Measurements from ENCODE around the gene DKK3.

Gene DKK3

DNA sequence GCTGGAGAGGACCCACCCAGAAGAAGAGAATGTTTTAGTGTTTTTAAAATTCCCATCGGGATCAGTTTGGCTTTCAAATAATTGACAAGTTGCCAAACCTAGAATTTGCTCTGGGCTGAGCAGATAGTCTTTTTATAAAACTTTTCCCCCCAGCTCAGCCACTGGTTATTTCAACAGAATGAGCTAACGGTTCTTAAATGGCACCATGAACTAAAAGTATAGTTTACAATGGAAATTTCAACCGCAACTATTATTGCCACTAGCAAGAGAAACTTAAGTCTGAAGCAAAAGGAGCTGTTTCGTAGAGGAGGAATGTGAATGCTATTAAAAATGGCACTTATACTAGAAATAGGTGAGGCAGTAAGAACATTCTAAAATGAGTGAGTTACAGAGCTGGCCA is 3.4 kb downstream of the DKK3 start:
- DNase-seq (ENCODE audit: low read depth, low spot score) = no peak

DNA sequence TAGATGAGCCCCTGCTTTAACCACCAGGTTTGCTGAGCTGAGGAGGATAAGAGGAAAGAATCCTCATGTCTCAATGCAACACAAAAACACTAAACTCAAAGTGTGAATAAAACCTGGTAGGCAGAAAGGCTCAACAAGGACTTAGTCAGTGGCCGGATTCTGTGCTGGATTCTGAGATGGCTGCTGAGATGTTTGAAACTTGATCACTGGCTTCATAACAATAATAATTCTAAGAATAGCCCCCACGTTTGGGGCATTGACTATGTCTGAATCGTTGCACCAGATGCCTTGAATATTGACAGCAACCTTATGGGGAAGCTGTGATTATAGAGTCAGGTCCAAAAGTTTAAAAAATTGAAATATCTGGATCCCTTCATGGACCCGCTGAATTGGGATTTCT is 4.6 kb downstream of the DKK3 start:
- no peak for DNase-seq (ENCODE audit: low read depth, low spot score)

DNA sequence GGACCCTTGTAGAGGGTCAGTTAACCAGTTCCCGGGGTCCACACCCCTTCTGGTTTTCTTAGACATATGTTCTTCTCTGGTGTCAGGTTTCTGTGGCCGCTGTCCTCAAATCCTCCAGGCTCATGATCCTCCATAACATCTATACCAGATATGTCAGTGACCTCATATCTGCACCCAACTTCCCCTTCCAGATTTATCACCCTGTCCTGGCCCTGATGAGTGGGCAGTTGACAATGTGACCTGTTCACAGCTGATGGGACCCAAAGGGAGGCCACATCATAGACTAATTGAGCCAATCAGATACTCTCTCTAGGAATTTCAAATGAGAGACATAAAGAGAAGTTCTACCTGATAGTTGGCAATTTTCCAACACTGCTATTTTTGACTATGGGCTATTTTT is 5.1 kb downstream of the DKK3 start:
- no peak for DNase-seq (ENCODE audit: low read depth, low spot score)

DNA sequence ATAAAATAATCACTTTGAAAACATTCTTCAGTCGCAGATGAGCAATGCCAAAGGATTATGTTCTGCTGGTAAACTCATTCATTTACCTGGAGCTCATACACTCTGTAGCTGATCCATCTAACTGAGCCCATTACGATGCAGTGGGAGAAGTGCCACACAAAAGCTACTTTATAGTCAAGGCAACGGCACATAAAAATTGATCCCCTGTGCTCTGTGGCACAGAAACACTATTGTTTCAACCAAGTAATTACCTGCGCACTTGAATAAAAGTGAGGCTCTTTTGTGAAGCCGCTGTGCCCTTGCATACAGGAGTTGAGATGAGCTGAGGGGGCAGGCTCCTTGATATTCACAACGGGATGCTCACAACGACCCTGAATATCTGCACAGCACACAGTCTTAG is 7.2 kb downstream of the DKK3 start:
- no peak for DNase-seq (ENCODE audit: low read depth, low spot score)

DNA sequence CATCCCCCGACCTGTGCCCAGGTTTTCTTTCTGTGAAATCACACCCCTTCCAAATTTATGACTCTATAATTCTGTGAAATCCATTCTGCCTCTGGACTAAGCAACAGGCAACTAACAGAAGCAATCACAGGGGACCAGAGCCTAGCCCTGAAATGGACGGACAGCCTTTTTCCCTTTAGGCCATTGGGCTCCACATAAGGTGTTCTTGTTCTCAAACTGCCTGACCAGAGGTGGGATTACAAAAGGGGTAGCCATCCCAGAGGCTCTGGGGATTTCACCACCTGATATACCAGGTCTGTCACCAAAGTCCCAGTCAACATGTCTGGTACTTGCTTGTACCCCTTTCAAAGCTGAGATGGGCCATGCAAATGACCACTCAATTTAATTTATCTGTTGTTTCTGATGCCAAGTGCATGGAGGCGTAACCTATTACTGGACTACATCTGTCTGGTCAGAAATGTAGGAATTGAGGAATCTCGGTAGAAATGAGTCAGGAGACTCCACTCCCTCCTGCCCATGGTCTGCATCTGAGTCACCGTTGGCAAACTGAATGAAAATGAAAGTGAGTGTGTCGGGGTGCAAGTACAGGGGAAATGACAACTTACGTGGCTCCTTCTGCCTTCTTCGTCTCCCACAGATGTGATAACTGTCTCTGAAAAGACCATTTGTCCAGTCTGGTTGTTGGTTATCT is 10.2 kb downstream of the DKK3 start:
- no peak for DNase-seq (ENCODE audit: low read depth, low spot score)

DNA sequence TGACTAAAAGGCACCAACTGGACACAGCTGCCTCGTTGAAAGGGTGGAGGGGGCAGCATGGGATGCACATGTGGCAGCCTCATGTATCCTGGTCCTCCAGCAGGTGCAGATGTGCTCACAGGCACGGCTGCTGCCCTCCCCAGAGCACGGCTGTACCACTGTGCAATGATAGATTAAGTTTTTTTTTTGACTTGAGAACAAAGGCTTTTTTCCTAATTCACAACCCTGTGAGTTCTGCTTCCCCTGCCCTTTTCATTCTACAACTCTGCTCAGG is 11.4 kb downstream of the DKK3 start:
- no peak for DNase-seq (ENCODE audit: low read depth, low spot score)

DNA sequence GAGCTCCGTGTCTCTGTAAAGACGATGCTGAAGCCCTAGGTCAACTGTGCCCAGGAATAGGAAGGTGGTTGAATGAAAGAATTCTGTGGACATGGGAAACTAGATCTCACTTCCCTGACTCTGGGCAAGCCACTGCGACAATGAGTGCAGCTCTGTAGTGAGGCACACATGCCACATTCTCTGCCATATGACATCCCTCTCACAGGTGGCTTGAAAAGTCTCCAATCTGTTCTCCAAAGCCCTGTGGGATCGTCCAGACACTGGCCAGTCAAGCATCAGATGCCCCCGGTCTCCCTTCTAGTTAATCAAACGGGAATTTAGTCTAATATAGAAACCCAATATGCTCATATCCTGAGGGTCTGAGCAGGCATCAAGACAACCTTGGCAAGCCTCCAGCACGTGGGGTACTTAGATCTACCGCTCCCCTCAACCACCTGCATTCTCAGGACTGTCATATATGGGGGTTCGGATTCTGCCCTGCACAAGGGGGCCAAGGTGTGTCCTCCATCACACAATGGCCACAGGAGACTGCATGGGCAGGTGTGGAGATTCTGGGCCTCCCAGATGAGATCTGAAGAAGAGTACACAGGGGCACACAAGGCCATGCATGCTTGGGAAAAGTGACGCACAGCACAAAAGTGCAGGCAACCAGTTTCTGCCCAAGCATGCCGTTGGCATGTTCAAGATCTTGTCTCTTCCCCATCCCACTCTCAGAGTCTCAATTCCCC is 11.9 kb downstream of the DKK3 start:
- no peak for DNase-seq (ENCODE audit: low read depth, low spot score)

DNA sequence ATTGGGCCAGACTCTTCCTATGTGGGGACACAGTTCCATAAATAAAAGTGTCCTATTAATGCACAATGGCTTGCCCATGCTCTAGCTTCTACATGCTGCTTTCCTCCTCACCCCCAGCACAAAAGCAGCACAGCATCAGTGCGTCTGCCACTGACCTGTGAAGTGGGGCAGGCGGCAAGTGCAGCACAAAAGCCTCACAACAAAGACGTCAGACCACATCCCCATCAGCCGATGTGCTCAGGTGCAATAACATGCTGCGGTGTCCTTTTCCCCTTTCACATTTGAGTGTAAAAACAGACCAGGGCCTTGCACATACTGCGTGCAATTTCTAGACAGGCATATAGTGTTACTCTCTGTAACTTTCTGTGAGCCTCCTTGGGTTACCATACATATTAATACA is 12.8 kb downstream of the DKK3 start:
- no peak for DNase-seq (ENCODE audit: low read depth, low spot score)

DNA sequence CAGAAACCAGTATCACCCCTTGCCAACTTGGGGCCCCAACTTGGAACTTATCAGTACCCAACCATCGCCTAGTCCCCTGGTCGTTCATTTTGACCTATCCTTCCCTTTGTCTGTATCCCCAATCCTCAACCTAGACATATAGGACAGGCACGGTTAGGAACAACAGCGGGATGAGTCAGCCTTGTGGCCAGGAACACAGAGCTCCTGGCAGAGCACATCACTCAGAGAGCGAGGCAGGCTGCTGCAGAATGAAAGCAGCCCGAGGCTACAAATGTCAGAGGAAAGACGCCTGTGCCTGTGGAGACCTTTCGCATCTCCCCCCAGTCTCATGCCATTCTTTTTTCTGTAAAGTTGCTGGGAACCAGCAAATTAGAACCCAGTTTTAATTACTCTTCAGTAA is 14.6 kb downstream of the DKK3 start:
- DNase-seq (ENCODE audit: low read depth, low spot score) = peak; percentile 92

DNA sequence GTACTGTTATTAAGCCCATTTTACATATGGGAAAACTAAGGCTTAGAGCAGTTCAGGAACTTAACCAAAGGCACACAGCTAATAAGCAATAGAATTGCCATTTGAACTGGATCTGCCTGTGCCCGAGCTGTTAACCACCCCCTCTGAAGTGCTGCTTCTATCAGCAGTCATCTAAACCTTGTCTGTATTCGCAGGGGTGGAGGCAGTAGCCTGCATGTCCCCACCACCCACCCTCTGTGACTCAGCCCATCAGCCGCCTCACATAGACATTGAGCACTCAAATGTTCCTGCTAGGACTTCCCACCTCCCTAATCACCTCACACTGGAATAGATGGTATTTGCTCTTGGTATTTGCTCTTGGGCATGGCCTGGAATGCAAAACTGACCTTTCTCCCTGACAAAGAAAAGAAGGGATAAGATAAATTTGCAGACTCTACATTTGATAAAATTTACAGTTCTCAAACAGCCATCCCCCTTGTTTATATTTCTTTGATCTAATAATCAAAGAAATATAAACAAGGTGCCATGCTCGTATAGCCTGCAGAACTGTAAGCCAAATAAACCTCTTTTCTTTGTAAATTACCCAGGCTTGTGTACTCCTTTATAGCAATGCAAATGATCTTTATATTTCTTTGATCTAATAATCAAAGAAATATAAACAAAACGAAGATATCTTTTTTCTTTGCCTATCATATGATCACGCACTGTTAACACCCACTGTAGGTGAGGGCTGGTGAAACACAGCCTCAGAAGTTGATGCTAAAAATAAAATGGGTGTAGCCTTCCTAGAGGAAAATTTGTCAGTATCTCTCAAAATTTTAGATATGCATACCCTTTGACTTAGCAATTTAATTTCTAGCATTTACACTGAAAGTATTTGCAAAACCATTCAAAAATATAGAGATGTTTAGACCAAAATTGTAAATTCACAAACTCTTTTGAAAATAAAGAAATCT is 15.9 kb downstream of the DKK3 start:
- peak; percentile 84 for DNase-seq (ENCODE audit: low read depth, low spot score)

DNA sequence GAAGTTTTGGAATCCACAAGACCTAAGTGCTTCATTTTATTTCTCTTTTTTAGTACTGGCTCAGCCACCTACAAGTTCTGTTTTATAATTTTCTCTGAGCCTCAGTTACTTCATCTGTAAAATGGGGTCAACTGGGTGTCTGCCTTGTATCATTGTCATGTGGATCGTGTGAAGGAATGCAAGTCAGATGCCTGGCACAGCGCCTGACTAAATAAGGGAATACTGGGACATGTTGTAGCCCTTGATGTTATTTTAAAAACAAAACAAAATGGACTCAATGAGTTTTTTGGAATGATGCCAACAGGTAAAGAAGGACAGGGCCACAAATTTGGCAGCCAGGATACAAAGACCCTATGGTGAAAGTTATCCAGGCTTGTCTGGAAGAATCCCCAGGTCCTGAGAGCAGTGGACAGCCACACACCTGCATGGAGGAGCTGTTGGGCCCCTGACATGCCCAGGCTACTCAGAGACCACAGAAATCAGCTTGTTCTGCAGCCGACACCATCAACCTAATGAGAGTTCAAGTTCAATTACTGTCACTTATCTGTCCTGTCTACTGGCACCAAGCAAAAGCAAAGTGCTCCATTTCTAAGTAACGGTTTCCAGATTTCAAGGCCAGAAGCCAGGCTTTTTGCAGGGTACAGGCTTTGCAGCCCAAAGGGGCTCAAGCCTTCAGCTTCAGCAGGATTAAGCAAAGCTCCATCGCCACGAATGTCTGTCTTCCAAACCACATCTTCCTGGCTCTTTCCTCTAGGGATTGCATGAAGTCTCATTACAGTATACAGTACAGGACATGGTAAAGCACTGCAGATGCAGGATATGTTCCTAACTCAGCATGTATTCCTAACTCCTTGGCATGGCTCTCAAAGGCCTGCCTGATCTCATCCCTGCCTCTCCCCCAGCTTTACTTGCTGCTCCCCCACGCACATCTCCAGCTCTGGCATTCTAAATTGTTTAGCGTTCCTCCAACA is 18.4 kb downstream of the DKK3 start:
- no peak for DNase-seq (ENCODE audit: low read depth, low spot score)

DNA sequence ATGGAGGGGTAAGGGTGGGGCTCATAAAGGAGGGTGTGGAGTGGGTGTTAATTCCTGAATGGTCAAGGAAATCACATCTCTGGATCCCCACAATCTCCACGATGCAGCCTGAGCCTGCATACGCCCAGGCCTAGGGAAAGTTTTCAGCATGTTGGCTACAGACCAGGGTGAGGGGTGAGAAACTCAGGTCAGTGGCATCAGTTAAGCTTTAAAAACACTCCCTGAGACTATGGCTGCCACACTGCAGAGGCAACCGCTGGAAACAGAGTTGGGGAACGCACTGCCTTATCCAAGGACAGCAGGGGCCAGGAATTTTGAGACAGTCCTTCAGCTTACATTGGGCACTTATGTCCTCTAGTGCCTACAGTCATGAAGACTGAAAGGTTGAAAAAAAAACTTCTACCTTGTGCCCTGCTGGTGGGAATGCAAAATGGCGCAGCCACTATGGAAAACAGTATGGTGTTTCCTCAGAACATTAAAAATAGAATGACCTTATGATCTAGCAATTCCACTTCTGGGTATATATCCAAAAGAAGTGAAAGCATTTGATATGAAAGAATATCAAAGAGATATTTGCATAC is 19.7 kb downstream of the DKK3 start:
- no peak for DNase-seq (ENCODE audit: low read depth, low spot score)

DNA sequence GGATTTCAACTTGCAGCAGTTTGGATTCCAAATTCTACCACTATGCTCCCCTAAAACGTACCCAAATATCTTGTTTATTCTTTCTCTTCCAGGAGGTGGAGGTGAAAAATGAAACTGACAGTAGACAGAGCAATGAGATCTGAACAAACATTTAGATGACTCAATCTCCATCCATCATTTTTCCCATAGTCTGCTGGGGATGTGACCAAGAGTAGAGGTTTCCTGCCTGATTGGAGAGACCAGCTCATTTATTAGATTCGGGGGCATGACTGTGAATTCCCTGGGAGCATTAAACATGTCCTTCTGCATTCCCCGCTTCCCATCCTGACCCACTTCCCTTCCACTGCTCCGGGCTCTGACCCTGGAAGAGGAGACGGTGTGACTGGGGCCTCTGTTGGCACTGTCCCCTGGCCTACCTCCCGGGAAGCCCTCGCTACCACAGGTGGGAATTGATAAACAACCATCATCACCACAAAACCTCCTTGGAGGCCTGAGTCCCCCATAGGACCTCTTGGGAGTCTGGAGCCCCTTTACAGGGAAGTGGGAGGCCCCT is 20.3 kb downstream of the DKK3 start:
- DNase-seq (ENCODE audit: low read depth, low spot score) = no peak

DNA sequence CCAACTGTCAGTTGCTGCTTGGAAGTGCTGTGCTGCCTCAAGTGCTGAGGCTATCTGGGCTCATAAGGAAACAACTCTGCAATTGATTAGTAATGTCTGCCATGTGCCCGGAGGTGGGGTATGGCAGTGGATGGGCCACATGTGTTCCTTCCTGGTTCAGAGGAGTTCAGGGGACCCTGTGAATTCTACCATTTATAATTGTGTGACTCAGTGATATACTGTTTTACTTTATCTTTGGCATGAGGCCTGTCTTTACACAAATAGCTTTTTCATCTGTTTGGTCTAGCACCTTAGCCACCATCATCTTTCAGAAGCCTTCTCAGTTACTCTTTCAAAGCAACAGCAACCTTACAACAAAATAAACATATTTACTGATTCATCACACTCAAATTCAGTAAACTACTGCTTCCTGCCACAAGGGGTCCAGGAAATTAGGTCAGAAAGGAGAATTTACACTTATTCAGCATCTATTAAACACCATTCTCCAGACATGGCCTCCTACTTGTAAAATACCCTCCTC is 20.9 kb downstream of the DKK3 start:
- DNase-seq (ENCODE audit: low read depth, low spot score) = no peak

DNA sequence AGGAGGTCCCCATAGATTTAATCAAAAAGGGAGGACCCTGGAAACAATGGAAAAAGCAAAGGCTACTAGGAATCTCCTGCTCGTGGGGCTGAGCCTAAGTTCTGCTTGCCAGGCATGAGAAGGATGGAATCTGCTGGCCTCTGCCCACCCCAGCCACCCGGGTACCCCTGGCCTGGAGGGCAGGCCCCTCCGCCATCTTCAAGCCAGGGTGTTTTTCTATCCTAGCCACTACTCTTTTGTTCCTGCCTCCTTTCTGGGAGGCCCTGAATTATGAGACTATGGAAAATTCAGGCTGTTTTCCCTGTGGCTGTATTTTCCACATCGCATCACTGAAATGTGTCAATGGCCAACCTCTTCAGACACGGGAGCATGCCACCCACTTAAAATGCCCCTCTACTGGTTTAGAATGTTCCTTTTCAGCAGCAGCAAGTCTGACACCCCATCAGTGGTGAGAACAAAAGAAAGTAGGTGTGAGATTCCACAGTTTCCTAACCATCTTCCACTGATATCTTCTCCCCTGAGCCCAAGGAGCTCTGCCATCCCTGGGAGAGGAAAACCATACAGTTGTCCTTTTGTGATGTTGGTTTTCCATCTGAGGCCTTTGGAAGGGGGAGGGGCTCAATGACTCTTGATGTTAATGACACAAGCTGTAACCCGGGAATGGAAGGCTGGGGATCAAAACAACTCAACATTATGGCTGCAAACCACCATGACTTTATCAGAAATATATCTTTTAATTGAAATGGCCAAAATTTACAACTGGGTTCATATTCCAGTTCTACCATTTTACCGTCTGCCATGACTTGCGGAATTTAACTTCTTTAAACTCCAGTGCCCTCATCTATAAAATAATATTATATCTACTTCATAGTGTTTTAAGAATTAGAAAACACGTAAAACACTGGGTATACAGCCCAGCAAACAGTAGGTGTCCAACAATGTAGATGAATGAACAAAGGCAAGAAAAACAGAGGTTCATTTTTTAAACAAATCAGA is 22.2 kb downstream of the DKK3 start:
- DNase-seq (ENCODE audit: low read depth, low spot score) = no peak

DNA sequence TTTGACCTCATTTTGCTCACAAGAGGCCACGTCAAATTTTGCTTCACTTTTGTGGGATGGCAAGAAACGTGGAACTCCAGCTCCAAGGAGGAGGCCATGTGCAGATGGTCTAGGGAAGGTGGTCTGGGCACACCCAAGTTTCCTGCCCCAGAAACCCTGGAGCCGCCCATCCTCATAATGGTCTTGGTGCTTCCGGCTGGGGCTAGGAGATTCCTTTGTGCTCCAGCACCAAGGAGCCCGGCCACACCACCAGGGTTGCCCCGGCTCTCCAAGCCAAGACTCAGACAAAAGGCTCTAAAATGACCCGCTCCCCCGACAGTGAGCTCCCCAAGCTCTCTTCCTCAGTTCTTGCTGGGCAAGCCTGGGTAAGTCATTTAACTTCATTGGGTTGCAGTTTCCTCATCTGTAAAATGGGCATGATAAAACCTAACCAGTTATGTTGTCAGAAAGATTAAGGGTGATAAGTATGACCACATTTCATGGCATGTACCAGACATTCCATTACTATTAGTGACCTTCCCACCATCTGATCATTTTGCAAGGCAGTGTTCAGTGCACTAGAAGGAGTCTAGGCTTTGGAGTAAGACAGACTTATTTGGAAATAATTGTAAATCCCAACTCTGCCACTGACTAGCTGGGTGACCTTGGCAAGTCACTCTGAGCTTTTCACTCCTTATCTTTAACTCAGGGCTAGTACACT is 23.3 kb downstream of the DKK3 start:
- DNase-seq (ENCODE audit: low read depth, low spot score) = peak; percentile 32

DNA sequence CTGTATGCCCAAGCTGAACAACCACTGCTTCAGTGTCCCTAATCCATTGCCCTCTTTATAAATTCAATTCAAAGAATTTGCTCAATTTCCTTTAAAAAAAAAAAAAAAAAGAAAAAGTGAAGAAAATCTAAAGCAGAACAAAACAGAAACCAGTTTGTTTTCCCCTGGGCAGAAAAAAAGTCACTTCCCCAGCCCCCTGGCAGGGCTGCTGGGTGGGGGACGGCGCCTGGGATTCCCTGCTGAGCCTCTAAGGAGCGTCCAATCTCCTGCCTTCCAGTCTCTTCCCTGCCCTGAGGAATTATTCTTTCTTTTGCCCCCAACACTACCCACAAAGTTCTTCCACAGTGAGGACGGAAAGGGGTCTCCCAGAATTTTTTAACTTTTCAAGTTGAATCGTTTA is 23.9 kb downstream of the DKK3 start:
- peak; percentile 42 for DNase-seq (ENCODE audit: low read depth, low spot score)

DNA sequence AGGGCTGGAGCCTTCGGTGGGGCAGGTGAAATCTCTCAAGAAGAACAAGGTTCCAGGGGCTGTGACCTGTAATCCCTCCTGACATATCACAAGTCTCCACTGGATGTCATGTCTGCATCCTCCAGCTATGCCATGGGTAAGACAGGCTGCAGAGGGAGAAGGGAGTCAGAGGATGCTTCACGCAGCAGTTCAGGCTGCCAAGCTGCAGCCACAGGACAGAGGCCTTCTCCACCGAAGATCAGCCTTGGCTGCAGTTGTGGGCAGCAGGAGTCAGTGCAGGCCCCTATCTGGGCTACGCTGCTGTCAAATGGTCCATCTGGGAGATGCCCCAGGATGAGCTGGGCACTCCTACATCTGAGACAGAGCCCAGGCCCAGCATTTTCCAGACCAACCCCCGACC is 25.0 kb downstream of the DKK3 start:
- DNase-seq (ENCODE audit: low read depth, low spot score) = no peak

DNA sequence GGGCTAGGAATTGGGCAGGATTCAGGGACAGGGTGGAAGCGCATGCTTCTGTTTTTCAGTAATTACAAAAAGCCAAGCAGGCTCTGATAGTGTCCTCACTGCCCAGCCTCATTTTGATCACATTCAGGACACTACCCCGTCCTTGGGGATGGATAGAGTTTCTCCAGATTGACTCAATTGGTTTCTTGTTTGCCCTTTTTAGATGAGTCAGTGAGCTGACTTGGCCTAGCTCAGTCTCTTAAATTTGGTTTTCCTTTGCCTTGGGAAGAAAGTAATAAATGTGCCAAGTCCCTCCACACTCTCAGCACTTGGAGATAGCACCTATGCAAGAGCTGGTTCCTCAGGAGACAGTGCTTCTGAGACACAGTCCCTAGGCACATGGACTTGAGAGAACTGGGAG is 25.5 kb downstream of the DKK3 start:
- no peak for DNase-seq (ENCODE audit: low read depth, low spot score)

Data from ELF-1 (cell line).